Endothelial cell of umbilical vein (primary cell): ENCODE results near the gene C12orf57. TPM values are rescaled to one million over a fixed set of nuclear protein-coding genes. Genes with fewer than 3 reads are reported as not detected.

Experiments
- BruUV-seq: library from RNA; stranded (reverse); fragments of 400-500 nt; replicated peaks from 2 replicates; lab custom pipeline; 2021; lab: Mats Ljungman, UMichigan
- CTCF ChIA-PET: fragments of 300-600, 350-600 bp; sonication (Branson Sonifier 250); formaldehyde crosslinking; loops from one replicate; lab custom pipeline; 2021; ENCODE audit warnings: antibody characterized with exemption, inconsistent platforms; lab: Charles Lee
- POLR2A ChIA-PET: fragments of 300-600, 350-600 bp; sonication (Branson Sonifier 250); formaldehyde crosslinking; loops from one replicate; lab custom pipeline; 2021; ENCODE audit warnings: antibody characterized with exemption, inconsistent platforms; lab: Charles Lee
- DNase-seq: peaks from one replicate; pipeline ENCODE4 v3.0.0-alpha.2; 2011; ENCODE audit warnings: low read depth, low spot score
- FAIRE-seq: peaks from 2 replicates; lab custom pipeline; 2011; peaks lifted over from hg19 to GRCh38; lab: Jason Lieb, UNC
- H2AFZ ChIP-seq: 2 replicates; pipeline ENCODE4 v1.6.0; 2012; ENCODE audit warnings: low read depth, low read length, control low read depth, inconsistent platforms
- H3K27ac ChIP-seq: 2 replicates; pipeline ENCODE4 v1.5.1; 2011; ENCODE audit warnings: low read depth, mild to moderate bottlenecking, control low read depth, low read length, moderate library complexity; ENCODE audit not compliant: insufficient read depth
- H3K27me3 ChIP-seq, 2 experiments: 2 replicates each; pipeline versions ENCODE4 v1.6.0 to v1.6.1; 2011; ENCODE audit warnings: low read length in 2 of 2, mixed read lengths in 1 of 2; ENCODE audit not compliant: control insufficient read depth in 2 of 2, insufficient read depth in 2 of 2
- H3K36me3 ChIP-seq, 2 experiments: 2 replicates in 1 of 2; 3 replicates in 1 of 2; pipeline ENCODE4 v1.5.1; 2011; ENCODE audit warnings: low read length in 2 of 2, mild to moderate bottlenecking in 1 of 2, moderate library complexity in 1 of 2; ENCODE audit not compliant: control insufficient read depth in 2 of 2, insufficient read depth in 2 of 2; ENCODE audit errors: extremely low read depth in 1 of 2
- H3K4me1 ChIP-seq: 3 replicates; pipeline ENCODE4 v1.5.1; 2011; ENCODE audit warnings: mild to moderate bottlenecking, low read length; ENCODE audit not compliant: control insufficient read depth, insufficient read depth; ENCODE audit errors: extremely low read depth
- H3K4me2 ChIP-seq: 2 replicates; pipeline ENCODE4 v1.6.1; 2011; ENCODE audit warnings: low read length, control low read depth, mixed read lengths; ENCODE audit not compliant: insufficient read depth
- H3K4me3 ChIP-seq, 3 experiments: fragments of 200-600 bp in 1 of 3; sonication (generic), shearing (Covaris generic) in 1 of 3; replicated peaks in 1 of 3; 2 replicates each; pipeline ENCODE4 v1.5.1; 2011 to 2016; ENCODE audit warnings: control low read depth in 3 of 3, low read length in 3 of 3, mild to moderate bottlenecking in 2 of 3, inconsistent platforms in 1 of 3, low read depth in 1 of 3, moderate library complexity in 1 of 3; ENCODE audit not compliant: insufficient read depth in 1 of 3
- H3K79me2 ChIP-seq: 2 replicates; pipeline ENCODE4 v1.6.0; 2012; ENCODE audit warnings: low read length, inconsistent platforms; ENCODE audit not compliant: control insufficient read depth, insufficient read depth
- H3K9ac ChIP-seq: replicated peaks from 2 replicates; pipeline ENCODE3; 2011; ENCODE audit warnings: low read length, control low read depth; ENCODE audit not compliant: insufficient read depth; ENCODE audit errors: extremely low read depth
- H3K9me1 ChIP-seq: replicated peaks from 3 replicates; pipeline ENCODE4 v1.6.0; 2011; ENCODE audit warnings: mild to moderate bottlenecking, low read length; ENCODE audit not compliant: control insufficient read depth, insufficient read depth; ENCODE audit errors: extremely low read depth
- H3K9me3 ChIP-seq: replicated peaks from 2 replicates; pipeline ENCODE4 v1.5.1; 2012; ENCODE audit warnings: low read length, inconsistent platforms; ENCODE audit not compliant: control insufficient read depth, insufficient read depth
- H4K20me1 ChIP-seq: replicated peaks from 2 replicates; pipeline ENCODE3; 2011; ENCODE audit warnings: mild to moderate bottlenecking, low read length; ENCODE audit not compliant: control insufficient read depth, insufficient read depth; ENCODE audit errors: extremely low read depth
- CTCF ChIP-seq, 2 donors: IDR thresholded peaks; 1 replicate in 1 of 2; 2 replicates in 1 of 2; pipeline ENCODE4 v1.5.1; 2011; ENCODE audit warnings: low read length in 2 of 2, mild to moderate bottlenecking in 2 of 2, moderate library complexity in 2 of 2, control low read depth in 1 of 2, inconsistent platforms in 1 of 2, low read depth in 1 of 2; ENCODE audit not compliant: insufficient read depth in 1 of 2; ENCODE audit errors: extremely low read depth in 1 of 2
- EZH2 ChIP-seq: IDR thresholded peaks from 2 replicates; pipeline ENCODE4 v1.6.1; 2012; ENCODE audit warnings: borderline replicate concordance, low read depth, mild to moderate bottlenecking, moderate library complexity, low read length, inconsistent platforms; ENCODE audit not compliant: severe bottlenecking
- FOS ChIP-seq: IDR thresholded peaks from 2 replicates; pipeline ENCODE4 v1.6.1; 2011; ENCODE audit warnings: mild to moderate bottlenecking, low read length, moderate library complexity, borderline replicate concordance; ENCODE audit not compliant: insufficient read depth
- GATA2 ChIP-seq: IDR thresholded peaks from 2 replicates; pipeline ENCODE4 v1.7.0; 2011; ENCODE audit warnings: low read depth, mild to moderate bottlenecking, moderate library complexity, mixed read lengths, low read length; ENCODE audit not compliant: insufficient read length, insufficient read depth
- JUN ChIP-seq: IDR thresholded peaks from 2 replicates; pipeline ENCODE4 v1.6.1; 2011; ENCODE audit warnings: borderline replicate concordance, low read depth; ENCODE audit not compliant: insufficient read length, insufficient read depth
- MYC ChIP-seq: IDR thresholded peaks from one replicate; pipeline ENCODE4 v1.6.1; 2011; ENCODE audit warnings: mild to moderate bottlenecking, low read depth, low read length
- POLR2A ChIP-seq: IDR thresholded peaks from 2 replicates; pipeline ENCODE4 v1.6.1; 2012; ENCODE audit warnings: low read depth, mild to moderate bottlenecking, control low read depth, low read length
- POLR2AphosphoS5 ChIP-seq: IDR thresholded peaks from 2 replicates; pipeline ENCODE4 v1.6.1; 2012; ENCODE audit warnings: low read depth, mild to moderate bottlenecking, control low read depth, low read length, moderate library complexity; ENCODE audit not compliant: insufficient read depth
- dilution Hi-C: fragments of 300-500 bp; cut with MboI; formaldehyde crosslinking; loops from one replicate; pipeline ENCODE4 v1.15.0; 2019; ENCODE audit warnings: low sequenced_read_pairs; ENCODE audit not compliant: extremely low pct_ligation_motif_present
- intact Hi-C: fragments of 100-400 bp; cut with micrococcal nuclease; formaldehyde crosslinking; loops from one replicate; pipeline ENCODE4 v1.10.0; 2022
- polyA plus RNA-seq, 4 experiments: library from polyadenylated mRNA; depleted of rRNA in 3 of 4; stranded (reverse) in 3 of 4; unstranded in 1 of 4; fragments of >200 nt; gene quantifications; 2 replicates each; pipeline versions ENCODE4 v1.2.1 to v1.2.3, GENCODE V29; 2011 to 2012; ENCODE audit warnings: missing spikeins in 1 of 4
- total RNA-seq: library from RNA; stranded (reverse); gene quantifications from 2 replicates; pipeline ENCODE4 v1.2.3, GENCODE V29; 2021
- TF ChIP-seq, protein P1 (sequence below): IDR thresholded peaks from 2 replicates; pipeline ENCODE4 v1.6.1; 2011; ENCODE audit not compliant: insufficient read depth, insufficient read length

C12orf57 gene
- total and polyA plus RNA-seq, 2 donors (not counting 3 experiments of a cell fraction or from before 2014, with no cell fraction given) = 167 to 729 TPM

DNA sequence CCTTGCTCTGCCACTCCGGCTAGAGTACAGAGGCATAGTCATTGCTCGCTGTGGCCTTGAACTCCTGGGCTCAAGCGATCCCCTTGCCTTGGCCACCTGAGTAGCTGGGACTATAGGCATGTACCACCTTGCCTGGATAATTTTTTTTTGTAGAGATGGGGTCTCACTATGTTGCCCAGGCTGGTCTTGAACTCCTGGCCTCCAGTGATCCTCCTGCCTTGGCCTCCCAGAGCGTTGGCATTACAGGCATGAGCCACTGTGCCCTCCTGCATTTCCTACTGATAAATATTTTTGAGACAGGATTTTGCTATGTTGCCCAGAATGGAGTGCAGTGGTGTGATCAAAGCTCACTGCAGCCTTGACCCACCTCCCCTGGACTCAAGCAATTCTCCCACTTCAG lies 36.3 kb downstream of the C12orf57 start:
- no peaks in the 10 kb centered on the region for H3K4me1 ChIP-seq
- H3K9me3 ChIP-seq = no peaks in the 10 kb centered on the region
- no peaks in the 10 kb centered on the region for H3K79me2 ChIP-seq
- no peak overlapping the region for H3K27ac ChIP-seq
- FAIRE-seq (no peak), DNase-seq (no peak)
- no peaks in the 10 kb centered on the region for H3K9me1 ChIP-seq
- H2AFZ ChIP-seq = no peak overlapping the region
- no peak overlapping the region for H3K9ac ChIP-seq
- TF ChIP-seq MYC (no peak), CTCF (IDR thresholded peaks at IDR 0.05; ENCODE audit: extremely low read depth in 1 of 2, insufficient read depth in 1 of 2, low read depth in 1 of 2, low read length in 2 of 2) (no peak), JUN (no peak), POLR2A (no peak), GATA2 (no peak), POLR2AphosphoS5 (no peak), EZH2 (no peak), FOS (no peak)
- TF ChIP-seq, protein P1, sequence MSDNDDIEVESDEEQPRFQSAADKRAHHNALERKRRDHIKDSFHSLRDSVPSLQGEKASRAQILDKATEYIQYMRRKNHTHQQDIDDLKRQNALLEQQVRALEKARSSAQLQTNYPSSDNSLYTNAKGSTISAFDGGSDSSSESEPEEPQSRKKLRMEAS = no peak
- no TSS peak for BruUV-seq
- CTCF ChIA-PET = no interaction called here
- dilution Hi-C loops = no loop called here
- intact Hi-C loops = no loop called here
- POLR2A ChIA-PET = no interaction called here
- no peak overlapping the region for H3K4me3 ChIP-seq
- peaks cover 13 to 32% of the 10 kb centered on the region in 2 experiments for H3K36me3 ChIP-seq
- H4K20me1 ChIP-seq = no peaks in the 10 kb centered on the region
- H3K4me2 ChIP-seq = no peak overlapping the region
- H3K27me3 ChIP-seq = no peaks in the 10 kb centered on the region
